H1 (cell line): ENCODE results near the gene TMCC1.

ENCODE experiments used
- CTCF ChIP-seq, 3 experiments: IDR thresholded peaks; 1 replicate in 2 of 3; 2 replicates in 1 of 3; pipeline versions ENCODE4 v1.5.1 to v1.6.1; 2011; ENCODE audit warnings: low read length in 3 of 3, mild to moderate bottlenecking in 3 of 3, inconsistent platforms in 2 of 3, low read depth in 1 of 3, moderate library complexity in 1 of 3; ENCODE audit not compliant: insufficient read depth in 1 of 3; ENCODE audit errors: control extremely low read depth in 1 of 3
- SP4 ChIP-seq: IDR thresholded peaks from 2 replicates; pipeline ENCODE4 v1.6.1; 2012; ENCODE audit warnings: low read length, inconsistent platforms
- ZNF274 ChIP-seq: IDR thresholded peaks from 2 replicates; pipeline ENCODE4 v1.7.0; 2012; ENCODE audit warnings: low read length, borderline replicate concordance; ENCODE audit errors: extremely low read depth

GRCh38 chr3:129854460-129854859 is 39.1 kb downstream of the TMCC1 start:
- TF ChIP-seq CTCF (IDR thresholded peaks at IDR 0.05; ENCODE audit: control extremely low read depth in 1 of 3, insufficient read depth in 1 of 3, low read depth in 1 of 3, low read length in 3 of 3) (no peak), SP4 (no peak), ZNF274 (no peak)
